Transverse colon (tissue), 3 donors: ENCODE data around the gene RFLNA.

Experiments used
- POLR2A ChIP-seq: fragments of 450-650 bp; IDR thresholded peaks from one replicate; pipeline ENCODE4 v1.6.1; 2016; ENCODE audit warnings: antibody characterized with exemption, mild to moderate bottlenecking, moderate library complexity
- POLR2AphosphoS5 ChIP-seq, 3 donors: sonication (generic); formaldehyde crosslinking; IDR thresholded peaks; one replicate each; pipeline ENCODE4 v1.6.1; 2016; ENCODE audit warnings: antibody characterized with exemption in 3 of 3

GRCh38 chr12:124303579-124304313, 8.9 kb downstream of the RFLNA start:
- no peak for TF ChIP-seq POLR2AphosphoS5 (IDR thresholded peaks at IDR 0.05)
- TF ChIP-seq POLR2A, result no peak
